Activated CD4-positive, alpha-beta memory T cell treated with anti-CD3 and anti-CD28 coated beads, Interleukin-2, amount 10 ng/mL, durations not matched to agents 7 days and 5 days (primary cell): ENCODE results near the gene ROBO2. TPM values are rescaled to one million over a fixed set of nuclear protein-coding genes. Genes with fewer than 3 reads are reported as not detected.

ENCODE experiments used
- CTCF ChIA-PET: fragments of 350-600 bp; sonication (Branson Sonifier 250); formaldehyde crosslinking; loops from one replicate; lab custom pipeline; 2021; ENCODE audit warnings: antibody characterized with exemption, inconsistent platforms; lab: Charles Lee
- POLR2A ChIA-PET: fragments of 350-600 bp; sonication (Branson Sonifier 250); formaldehyde crosslinking; loops from one replicate; lab custom pipeline; 2021; ENCODE audit warnings: antibody characterized with exemption; lab: Charles Lee
- DNase-seq: peaks from one replicate; pipeline ENCODE4 v3.0.0-alpha.2; 2020
- H3K27ac Mint-ChIP-seq: one replicate; pipeline ENCODE4 v1.8.0; 2021; ENCODE audit warnings: mild to moderate bottlenecking, mixed read lengths
- H3K27me3 Mint-ChIP-seq: one replicate; pipeline ENCODE4 v1.8.0; 2021; ENCODE audit warnings: mixed read lengths
- H3K36me3 Mint-ChIP-seq: one replicate; pipeline ENCODE4 v1.8.0; 2021; ENCODE audit warnings: low read depth, mixed read lengths
- H3K4me1 Mint-ChIP-seq: one replicate; pipeline ENCODE4 v1.8.0; 2021; ENCODE audit warnings: mixed read lengths
- H3K4me3 Mint-ChIP-seq: one replicate; pipeline ENCODE4 v1.8.0; 2021; ENCODE audit warnings: mild to moderate bottlenecking, mixed read lengths
- H3K9me3 Mint-ChIP-seq: one replicate; pipeline ENCODE4 v1.8.0; 2021; ENCODE audit warnings: mixed read lengths
- total RNA-seq, 2 experiments: library from RNA; stranded (reverse); gene quantifications; one replicate each; pipeline ENCODE4 v1.2.3, GENCODE V29; 2021

Gene ROBO2
- total RNA-seq, 2 experiments from 2014 or later = not detected

GRCh38 chr3:77325702-77326101, 285.8 kb downstream of the ROBO2 start:
- ChIA-PET CTCF (interaction anchor here (1.0 kb wide), 1 partner anchor 69 kb away, joined by 3 read pairs; no protein-coding TSS in a partner anchor), POLR2A (no interaction called here)
- no peak overlapping the region for H3K27ac Mint-ChIP-seq
- no peaks in the 10 kb centered on the region for H3K27me3 Mint-ChIP-seq
- H3K4me3 Mint-ChIP-seq = no peak overlapping the region
- no peaks in the 10 kb centered on the region for H3K4me1 Mint-ChIP-seq
- no peaks in the 10 kb centered on the region for H3K36me3 Mint-ChIP-seq
- no peaks in the 10 kb centered on the region for H3K9me3 Mint-ChIP-seq
- no peak for DNase-seq

- ChIA-PET POLR2A (no interaction called here), CTCF (interaction anchor here (1.0 kb wide), 1 partner anchor 69 kb away, joined by 3 read pairs; no protein-coding TSS in a partner anchor)
- Mint-ChIP-seq H3K4me1 (no peaks in the 10 kb centered on the region), H3K36me3 (no peaks in the 10 kb centered on the region), H3K4me3 (no peak overlapping the region), H3K9me3 (no peaks in the 10 kb centered on the region), H3K27ac (no peak overlapping the region), H3K27me3 (no peaks in the 10 kb centered on the region)
- no peak for DNase-seq
Measured at GRCh38 chr3:77326586-77326985, 286.7 kb downstream of the ROBO2 start.

DNA sequence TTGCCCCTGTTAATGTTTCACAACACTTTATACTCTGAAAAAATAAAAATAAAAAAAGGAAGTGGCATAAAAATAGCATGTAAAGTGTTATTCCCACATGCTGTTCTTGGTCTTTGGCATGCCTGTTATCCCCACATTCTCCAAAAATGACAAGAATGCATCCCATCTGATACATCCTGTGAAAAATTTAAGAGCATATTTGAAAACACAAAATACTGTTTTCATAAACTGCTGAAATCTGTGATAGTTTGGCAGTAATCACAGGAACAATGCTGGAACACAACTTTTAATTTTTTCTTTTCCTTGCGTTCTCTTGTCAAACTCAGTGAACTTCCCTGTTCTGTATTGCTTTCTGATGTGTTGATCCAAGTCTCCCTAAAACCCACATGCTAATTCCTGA, 288.8 kb downstream of the ROBO2 start:
- ChIA-PET CTCF (no interaction called here), POLR2A (no interaction called here)
- Mint-ChIP-seq H3K4me3 (no peak overlapping the region), H3K36me3 (no peaks in the 10 kb centered on the region), H3K27ac (no peak overlapping the region), H3K9me3 (no peaks in the 10 kb centered on the region), H3K4me1 (no peaks in the 10 kb centered on the region), H3K27me3 (no peaks in the 10 kb centered on the region)
- DNase-seq = no peak

DNA sequence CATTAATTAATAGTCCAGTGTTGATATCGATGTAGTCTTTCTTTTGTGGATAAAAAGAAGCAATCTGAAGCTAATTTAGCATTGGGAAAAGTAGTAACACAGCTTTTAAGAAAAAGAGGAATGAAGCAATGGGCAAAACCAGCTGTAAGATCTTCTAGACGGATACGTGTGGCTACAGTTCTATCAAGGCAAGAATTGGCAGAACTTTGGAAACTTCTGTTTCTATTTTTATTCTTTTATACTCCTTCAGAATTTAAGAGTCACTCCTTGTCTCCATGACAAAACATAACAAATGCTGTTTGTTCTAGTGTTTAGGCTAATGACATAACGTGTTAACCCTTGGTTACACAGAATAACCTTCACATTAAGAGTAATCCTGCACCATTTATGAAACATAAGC, 289.2 kb downstream of the ROBO2 start:
- ChIA-PET CTCF (no interaction called here), POLR2A (no interaction called here)
- H3K9me3 Mint-ChIP-seq = no peaks in the 10 kb centered on the region
- no peaks in the 10 kb centered on the region for H3K27me3 Mint-ChIP-seq
- H3K4me3 Mint-ChIP-seq = no peak overlapping the region
- no peak overlapping the region for H3K27ac Mint-ChIP-seq
- no peak for DNase-seq
- no peaks in the 10 kb centered on the region for H3K36me3 Mint-ChIP-seq
- no peaks in the 10 kb centered on the region for H3K4me1 Mint-ChIP-seq

- Mint-ChIP-seq H3K27ac (no peak overlapping the region), H3K4me1 (no peaks in the 10 kb centered on the region), H3K27me3 (no peaks in the 10 kb centered on the region), H3K4me3 (no peak overlapping the region), H3K9me3 (peaks cover 2% of the 10 kb centered on the region), H3K36me3 (no peaks in the 10 kb centered on the region)
- CTCF ChIA-PET = interaction anchor here (1.1 kb wide), 1 partner anchor 9 kb away, joined by 3 read pairs; no protein-coding TSS in a partner anchor
- no peak for DNase-seq
- POLR2A ChIA-PET = no interaction called here
Measured at GRCh38 chr3:77338195-77338594, 298.3 kb downstream of the ROBO2 start.

GRCh38 chr3:77342027-77342426, 302.1 kb downstream of the ROBO2 start:
- ChIA-PET CTCF (no interaction called here), POLR2A (no interaction called here)
- no peak overlapping the region for H3K27ac Mint-ChIP-seq
- peaks cover 7% of the 10 kb centered on the region for H3K9me3 Mint-ChIP-seq
- H3K27me3 Mint-ChIP-seq = no peaks in the 10 kb centered on the region
- H3K4me3 Mint-ChIP-seq = no peak overlapping the region
- no peak for DNase-seq
- no peaks in the 10 kb centered on the region for H3K4me1 Mint-ChIP-seq
- H3K36me3 Mint-ChIP-seq = no peaks in the 10 kb centered on the region

DNA sequence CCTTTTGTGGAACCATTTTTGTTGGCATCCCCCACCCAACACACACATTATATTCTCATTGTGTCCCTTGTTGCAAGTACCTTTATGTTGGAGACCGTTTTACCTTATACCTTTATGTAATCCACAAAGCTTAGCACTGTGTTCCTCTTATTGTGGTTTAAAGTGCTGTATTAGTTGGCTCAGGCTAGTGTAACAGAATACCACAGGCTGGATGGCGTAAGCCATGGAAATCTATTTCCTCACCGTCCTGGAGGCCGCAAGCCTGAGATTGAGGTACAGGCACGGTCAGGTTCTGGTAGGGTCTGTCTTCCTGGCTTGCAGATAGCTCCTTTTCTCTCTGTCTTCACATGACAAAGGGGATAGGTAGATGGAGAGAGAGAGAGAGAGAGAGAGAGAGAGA, 302.8 kb downstream of the ROBO2 start:
- Mint-ChIP-seq H3K27me3 (no peaks in the 10 kb centered on the region), H3K9me3 (peaks cover 7% of the 10 kb centered on the region), H3K27ac (no peak overlapping the region), H3K4me3 (no peak overlapping the region), H3K4me1 (no peaks in the 10 kb centered on the region), H3K36me3 (no peaks in the 10 kb centered on the region)
- DNase-seq = no peak
- ChIA-PET CTCF (no interaction called here), POLR2A (no interaction called here)

DNA sequence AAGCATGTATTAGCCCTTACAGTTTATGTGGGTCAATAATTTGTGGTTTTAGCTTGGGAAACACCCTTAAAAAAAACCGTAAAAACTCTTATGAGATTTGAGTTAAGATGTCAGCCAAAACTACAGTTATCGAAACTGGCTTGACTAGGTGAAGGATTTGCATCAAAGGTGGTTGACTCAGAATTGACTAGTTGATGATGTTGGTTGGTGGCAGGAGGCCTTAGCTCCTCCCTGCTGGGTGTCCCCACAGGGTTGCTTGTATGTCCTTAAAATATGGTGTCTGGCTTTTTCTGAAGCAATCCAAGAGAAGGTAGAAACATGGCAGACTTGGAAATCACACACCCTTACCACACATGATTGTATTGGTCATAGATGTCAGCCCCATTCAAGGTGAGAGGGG, 305.1 kb downstream of the ROBO2 start:
- H3K27me3 Mint-ChIP-seq = no peaks in the 10 kb centered on the region
- CTCF ChIA-PET = no interaction called here
- no peak for DNase-seq
- no peaks in the 10 kb centered on the region for H3K4me1 Mint-ChIP-seq
- H3K9me3 Mint-ChIP-seq = peaks cover 7% of the 10 kb centered on the region
- POLR2A ChIA-PET = no interaction called here
- H3K36me3 Mint-ChIP-seq = no peaks in the 10 kb centered on the region
- no peak overlapping the region for H3K4me3 Mint-ChIP-seq
- no peak overlapping the region for H3K27ac Mint-ChIP-seq

DNA sequence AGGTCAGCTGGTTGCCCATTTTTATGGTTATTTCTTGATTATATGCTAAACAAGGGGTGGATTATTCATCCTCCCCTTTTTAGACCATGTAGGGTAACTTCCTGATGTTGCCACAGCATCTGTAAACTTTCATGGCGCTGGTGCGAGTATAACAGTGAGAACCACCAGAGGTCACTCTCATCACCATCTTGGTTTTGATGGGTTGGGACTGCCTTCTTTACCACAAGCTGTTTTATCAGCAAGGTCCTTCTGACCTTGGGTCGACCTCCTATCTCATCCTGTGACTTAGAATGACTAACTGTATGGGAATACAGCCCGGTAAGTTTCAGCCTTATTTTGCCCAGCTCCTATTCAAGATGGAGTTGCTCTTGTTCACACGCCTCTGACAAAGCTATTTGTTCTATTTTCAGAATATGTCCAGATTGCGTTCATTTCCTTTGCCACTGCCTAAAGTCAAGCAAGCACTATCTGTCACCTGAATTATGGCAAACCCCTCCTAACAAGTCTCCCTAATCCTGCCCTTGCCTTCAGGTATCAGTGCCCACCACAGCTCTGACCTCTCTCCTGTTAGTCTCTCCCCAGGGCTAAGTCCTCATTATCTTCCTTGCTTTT, 308.5 kb downstream of the ROBO2 start:
- no peak overlapping the region for H3K27ac Mint-ChIP-seq
- no peaks in the 10 kb centered on the region for H3K27me3 Mint-ChIP-seq
- H3K4me3 Mint-ChIP-seq = no peak overlapping the region
- no peaks in the 10 kb centered on the region for H3K36me3 Mint-ChIP-seq
- no peak for DNase-seq
- peaks cover 7% of the 10 kb centered on the region for H3K9me3 Mint-ChIP-seq
- ChIA-PET POLR2A (no interaction called here), CTCF (no interaction called here)
- H3K4me1 Mint-ChIP-seq = no peaks in the 10 kb centered on the region

- DNase-seq = no peak
- H3K9me3 Mint-ChIP-seq = peaks cover 13% of the 10 kb centered on the region
- CTCF ChIA-PET = no interaction called here
- H3K27me3 Mint-ChIP-seq = no peaks in the 10 kb centered on the region
- no peak overlapping the region for H3K4me3 Mint-ChIP-seq
- POLR2A ChIA-PET = no interaction called here
- no peaks in the 10 kb centered on the region for H3K4me1 Mint-ChIP-seq
- H3K36me3 Mint-ChIP-seq = no peaks in the 10 kb centered on the region
- H3K27ac Mint-ChIP-seq = no peak overlapping the region
Measured at GRCh38 chr3:77354958-77355357, 315.1 kb downstream of the ROBO2 start.

DNA sequence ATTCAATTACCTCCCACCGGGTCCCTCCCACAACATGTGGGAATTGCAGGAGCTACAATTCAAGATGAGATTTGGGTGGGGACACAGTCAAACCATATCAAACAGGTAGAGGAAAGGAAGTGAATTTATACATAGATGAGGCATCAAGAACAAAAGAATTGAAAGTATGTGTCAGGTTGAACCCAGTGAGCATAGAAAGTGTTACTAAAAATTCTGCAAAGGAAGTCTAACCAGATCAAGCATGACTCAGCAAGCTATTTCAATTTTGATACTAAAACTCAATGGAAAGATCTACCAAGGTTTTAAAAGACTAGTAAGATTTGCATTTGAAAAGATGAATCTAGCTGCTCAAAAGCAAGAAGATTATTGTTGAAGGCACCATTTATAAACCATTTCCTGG, 323.0 kb downstream of the ROBO2 start:
- no peak for DNase-seq
- Mint-ChIP-seq H3K4me3 (no peak overlapping the region), H3K4me1 (no peaks in the 10 kb centered on the region), H3K36me3 (no peaks in the 10 kb centered on the region), H3K27ac (no peak overlapping the region), H3K9me3 (peaks cover 18% of the 10 kb centered on the region), H3K27me3 (no peaks in the 10 kb centered on the region)
- ChIA-PET POLR2A (no interaction called here), CTCF (no interaction called here)

GRCh38 chr3:77365152-77365551, 325.3 kb downstream of the ROBO2 start:
- ChIA-PET CTCF (no interaction called here), POLR2A (no interaction called here)
- Mint-ChIP-seq H3K9me3 (peaks cover 16% of the 10 kb centered on the region), H3K4me3 (no peak overlapping the region), H3K36me3 (no peaks in the 10 kb centered on the region), H3K27me3 (no peaks in the 10 kb centered on the region), H3K27ac (no peak overlapping the region), H3K4me1 (no peaks in the 10 kb centered on the region)
- no peak for DNase-seq

GRCh38 chr3:77370413-77370812, 330.5 kb downstream of the ROBO2 start:
- ChIA-PET CTCF (no interaction called here), POLR2A (no interaction called here)
- DNase-seq = no peak
- Mint-ChIP-seq H3K27ac (no peak overlapping the region), H3K36me3 (no peaks in the 10 kb centered on the region), H3K9me3 (peaks cover 12% of the 10 kb centered on the region), H3K27me3 (no peaks in the 10 kb centered on the region), H3K4me3 (no peak overlapping the region), H3K4me1 (no peaks in the 10 kb centered on the region)

DNA sequence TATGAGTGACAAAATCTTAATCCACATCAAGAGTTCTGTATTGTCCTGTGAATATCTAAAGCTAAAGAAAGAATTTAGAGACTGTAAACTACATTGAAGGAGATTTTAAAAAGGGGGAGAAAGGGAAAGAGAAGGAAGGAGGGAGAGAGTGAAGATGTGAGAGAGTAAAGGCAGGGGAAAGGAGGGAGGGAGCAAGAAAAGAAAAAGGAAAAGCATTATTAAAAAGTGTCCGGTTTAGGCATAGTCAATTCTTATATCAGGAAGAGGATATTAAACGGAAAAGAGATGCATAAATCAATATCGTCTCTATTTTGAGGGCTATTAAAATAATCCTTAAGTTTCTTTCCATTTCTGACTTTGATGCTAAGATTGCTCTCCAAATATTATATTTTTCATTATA, 332.1 kb downstream of the ROBO2 start:
- DNase-seq = no peak
- H3K27ac Mint-ChIP-seq = no peak overlapping the region
- ChIA-PET CTCF (no interaction called here), POLR2A (no interaction called here)
- H3K27me3 Mint-ChIP-seq = no peaks in the 10 kb centered on the region
- no peak overlapping the region for H3K4me3 Mint-ChIP-seq
- H3K9me3 Mint-ChIP-seq = peaks cover 12% of the 10 kb centered on the region
- no peaks in the 10 kb centered on the region for H3K36me3 Mint-ChIP-seq
- H3K4me1 Mint-ChIP-seq = no peaks in the 10 kb centered on the region
